Eye (tissue), 1 donor: Measurements from ENCODE around the gene COL18A1.
"Not testable (repeated sequence)": the region's sequence is repeated elsewhere in the genome, so short reads cannot be mapped to it uniquely, and the experiment has no call there.

ENCODE experiments used
- DNase-seq: peaks from one replicate; pipeline ENCODE4 v3.0.0-alpha.2; 2015

COL18A1 gene

GRCh38 chr21:45550522-45551210 is 145.7 kb downstream of the COL18A1 start:
- DNase-seq: no peak

- DNase-seq: no peak
Observed at GRCh38 chr21:45551316-45551715, 146.4 kb downstream of the COL18A1 start.

- DNase-seq: no peak
Observed at GRCh38 chr21:45551783-45552695, 147.1 kb downstream of the COL18A1 start.

- no peak for DNase-seq
Observed at GRCh38 chr21:45552696-45553391, 147.9 kb downstream of the COL18A1 start.

GRCh38 chr21:45554477-45555175 is 149.7 kb downstream of the COL18A1 start:
- DNase-seq: peak; percentile 94

- no peak for DNase-seq
Observed at GRCh38 chr21:45555251-45555556, 150.2 kb downstream of the COL18A1 start.

- peak; percentile 90 for DNase-seq
Observed at GRCh38 chr21:45555557-45556301, 150.8 kb downstream of the COL18A1 start.

GRCh38 chr21:45556302-45556644 is 151.3 kb downstream of the COL18A1 start:
- DNase-seq: no peak

- DNase-seq: no peak
Observed at GRCh38 chr21:45556645-45557615, 152.0 kb downstream of the COL18A1 start.

GRCh38 chr21:45557616-45558043 is 152.7 kb downstream of the COL18A1 start:
- no peak for DNase-seq

- DNase-seq: no peak
Observed at GRCh38 chr21:45558044-45558721, 153.2 kb downstream of the COL18A1 start.

- no peak for DNase-seq
Observed at GRCh38 chr21:45559216-45560105, 154.5 kb downstream of the COL18A1 start.

- DNase-seq: no peak
Observed at GRCh38 chr21:45560106-45561021, 155.4 kb downstream of the COL18A1 start.

GRCh38 chr21:45561241-45561640 is 156.3 kb downstream of the COL18A1 start:
- not testable (repeated sequence) for DNase-seq

- DNase-seq: no peak
Observed at GRCh38 chr21:45562402-45562801, 157.4 kb downstream of the COL18A1 start.

- DNase-seq: no peak
Observed at GRCh38 chr21:45562965-45563364, 158.0 kb downstream of the COL18A1 start.
